Islet precursor cell (in vitro differentiated cells): ENCODE measurements around the gene KLK11.
"Not testable (repeated sequence)": the region's sequence is repeated elsewhere in the genome, so short reads cannot be mapped to it uniquely, and the experiment has no call there.

Source experiments
- DNase-seq: peaks from one replicate; pipeline ENCODE4 v3.0.0-alpha.2; 2018

Gene KLK11

GRCh38 chr19:51002542-51003311 is 23.7 kb downstream of the KLK11 start:
- DNase-seq, result peak; percentile 96

- peak; percentile 69 for DNase-seq
Measured at GRCh38 chr19:51002089-51002532, 24.3 kb downstream of the KLK11 start.

GRCh38 chr19:51001515-51001914 is 24.9 kb downstream of the KLK11 start, which contains the start of gene KLK8:
TSS of gene KLK8 (minus strand) at chr19:51001604. CDS start at chr19:51001167, 437 bp downstream.
- DNase-seq, result peak; percentile 85

GRCh38 chr19:51000981-51001380 is 25.4 kb downstream of the KLK11 start:
- DNase-seq, result peak; percentile 83

- DNase-seq, result no peak
Measured at GRCh38 chr19:51000426-51000825, 26.0 kb downstream of the KLK11 start.

GRCh38 chr19:50998686-50999085 is 27.7 kb downstream of the KLK11 start:
- DNase-seq, result no peak

- DNase-seq, result no peak
Measured at GRCh38 chr19:50998061-50998460, 28.4 kb downstream of the KLK11 start.

GRCh38 chr19:50994129-50994528 is 32.3 kb downstream of the KLK11 start:
- DNase-seq, result no peak

GRCh38 chr19:50992666-50993035 is 33.8 kb downstream of the KLK11 start:
- no peak for DNase-seq

GRCh38 chr19:50984416-50984815 is 42.0 kb downstream of the KLK11 start:
- DNase-seq, result not testable (repeated sequence)

GRCh38 chr19:50983625-50984292 is 42.7 kb downstream of the KLK11 start, which contains the start of gene KLK7:
TSS of gene KLK7 (minus strand) at chr19:50983917. CDS start at chr19:50982399, 1,518 bp downstream.
- no peak for DNase-seq

GRCh38 chr19:50982186-50982585 is 44.2 kb downstream of the KLK11 start:
- DNase-seq, result no peak

GRCh38 chr19:50981587-50982146 is 44.7 kb downstream of the KLK11 start:
- DNase-seq, result no peak

GRCh38 chr19:50980208-50980607 is 46.2 kb downstream of the KLK11 start:
- DNase-seq, result no peak

- DNase-seq, result no peak
Measured at GRCh38 chr19:50979758-50980157, 46.7 kb downstream of the KLK11 start.

GRCh38 chr19:50978772-50979390 is 47.5 kb downstream of the KLK11 start:
- no peak for DNase-seq

GRCh38 chr19:50977626-50978025 is 48.8 kb downstream of the KLK11 start:
- no peak for DNase-seq

- peak; percentile 96 for DNase-seq
Measured at GRCh38 chr19:50975766-50976165, 50.6 kb downstream of the KLK11 start.

- peak; percentile 78 for DNase-seq
Measured at GRCh38 chr19:50974702-50975556, 51.5 kb downstream of the KLK11 start.

- no peak for DNase-seq
Measured at GRCh38 chr19:50972795-50973376, 53.5 kb downstream of the KLK11 start.
